HepG2 (cell line): ENCODE data around the gene B9D2. TPM values are rescaled to one million over a fixed set of nuclear protein-coding genes. Genes with fewer than 3 reads are reported as not detected.
A peak's percentile ranks its signal among the peaks of the same experiment; 100 is the strongest.

Source experiments
- BCL6 ChIP-seq: IDR thresholded peaks from 2 replicates; pipeline ENCODE4 v1.6.1; 2016; ENCODE audit warnings: missing genetic modification reagents, missing compliant biosample characterization
- DNMT1 ChIP-seq: sonication (generic); formaldehyde crosslinking; IDR thresholded peaks from 2 replicates; pipeline ENCODE4 v1.5.1; 2020; ENCODE audit warnings: mild to moderate bottlenecking, missing genetic modification reagents
- ETV5 ChIP-seq: IDR thresholded peaks from 2 replicates; pipeline ENCODE4 v1.6.1; 2018; ENCODE audit warnings: missing biosample characterization, missing genetic modification reagents, inconsistent platforms, borderline replicate concordance
- IRF1 ChIP-seq: sonication (generic); formaldehyde crosslinking; IDR thresholded peaks from 2 replicates; pipeline ENCODE4 v1.4.0; 2020; ENCODE audit warnings: low read depth, mild to moderate bottlenecking, missing genetic modification reagents
- MZF1 ChIP-seq: sonication (generic); formaldehyde crosslinking; IDR thresholded peaks from 2 replicates; pipeline ENCODE4 v1.8.1; 2023; ENCODE audit warnings: mild to moderate bottlenecking, missing genetic modification reagents, borderline replicate concordance
- NPAS2 ChIP-seq: sonication (generic); formaldehyde crosslinking; IDR thresholded peaks from 2 replicates; pipeline ENCODE4 v1.8.0; 2022; ENCODE audit warnings: mild to moderate bottlenecking, missing genetic modification reagents, borderline replicate concordance
- REST ChIP-seq, 2 experiments: IDR thresholded peaks; 2 replicates each; pipeline ENCODE4 v1.6.1; 2011 to 2012; ENCODE audit warnings: low read length in 2 of 2, borderline replicate concordance in 1 of 2, low read depth in 1 of 2, mild to moderate bottlenecking in 1 of 2, moderate library complexity in 1 of 2
- SP5 ChIP-seq: IDR thresholded peaks from 2 replicates; pipeline ENCODE4 v1.6.1; 2016; ENCODE audit warnings: low read depth, borderline replicate concordance
- SSRP1 ChIP-seq: IDR thresholded peaks from 2 replicates; pipeline ENCODE4 v1.6.1; 2016; ENCODE audit warnings: control low read depth
- TAF15 ChIP-seq: fragments of 200-400 bp; formaldehyde crosslinking; IDR thresholded peaks from one replicate; pipeline ENCODE4 v1.6.1; 2018; ENCODE audit warnings: mild to moderate bottlenecking, low read depth, low read length; ENCODE audit not compliant: poor library complexity, severe bottlenecking
- TCF12 ChIP-seq, 2 experiments: fragments of 450-650 bp in 1 of 2; sonication (generic) in 1 of 2; formaldehyde crosslinking in 1 of 2; IDR thresholded peaks; 2 replicates each; pipeline versions ENCODE4 v1.6.1 to v1.8.0; 2017 to 2022; ENCODE audit warnings: antibody characterized with exemption in 1 of 2, mild to moderate bottlenecking in 1 of 2, missing genetic modification reagents in 1 of 2, moderate library complexity in 1 of 2
- TCF7 ChIP-seq: sonication (generic); IDR thresholded peaks from 2 replicates; pipeline ENCODE4 v1.6.1; 2016; ENCODE audit warnings: antibody characterized with exemption, low read depth
- ZBTB4 ChIP-seq: sonication (generic); formaldehyde crosslinking; IDR thresholded peaks from 2 replicates; pipeline ENCODE4 v1.4.0; 2020; ENCODE audit warnings: missing genetic modification reagents, mild to moderate bottlenecking, borderline replicate concordance
- ZNF12 ChIP-seq: sonication (generic); formaldehyde crosslinking; IDR thresholded peaks from 2 replicates; pipeline ENCODE4 v1.5.0; 2020; ENCODE audit warnings: missing genetic modification reagents
- ZNF253 ChIP-seq: sonication (generic); formaldehyde crosslinking; IDR thresholded peaks from 2 replicates; pipeline ENCODE4 v1.8.0; 2022; ENCODE audit warnings: mild to moderate bottlenecking, missing genetic modification reagents, borderline replicate concordance
- ZNF33B ChIP-seq: sonication (generic); formaldehyde crosslinking; IDR thresholded peaks from 2 replicates; pipeline ENCODE4 v1.5.1; 2020; ENCODE audit warnings: mild to moderate bottlenecking, missing genetic modification reagents
- ZNF589 ChIP-seq: sonication (generic); formaldehyde crosslinking; conservative IDR thresholded peaks from 2 replicates; pipeline ENCODE4 v1.8.0; 2022; ENCODE audit warnings: mild to moderate bottlenecking, moderate library complexity, missing genetic modification reagents
- ZNF766 ChIP-seq: sonication (generic); formaldehyde crosslinking; IDR thresholded peaks from 2 replicates; pipeline ENCODE4 v1.5.0; 2020; ENCODE audit warnings: missing genetic modification reagents, borderline replicate concordance
- ZNF776 ChIP-seq: sonication (generic); formaldehyde crosslinking; IDR thresholded peaks from 2 replicates; pipeline ENCODE4 v1.4.0; 2020; ENCODE audit warnings: mild to moderate bottlenecking, missing genetic modification reagents
- polyA plus RNA-seq, 8 experiments: library from polyadenylated mRNA; depleted of rRNA in 3 of 8; stranded (reverse) in 7 of 8; unstranded in 1 of 8; fragments of >200 nt; fragmentation: Illumina TruSeq in 4 of 8; extraction: Trizol in 4 of 8; gene quantifications; 2 replicates each; pipeline versions ENCODE4 v1.2.1 to v1.2.3, GENCODE V29; 2011 to 2016; ENCODE audit warnings: low read depth in 4 of 8, missing spikeins in 1 of 8, mixed read lengths in 1 of 8; ENCODE audit not compliant: insufficient read depth in 1 of 8
- total RNA-seq, 5 experiments: library from RNA; depleted of rRNA; stranded (reverse); fragments of >200 nt; fragmentation: Illumina TruSeq; extraction: Trizol; gene quantifications; 2 replicates each; pipeline ENCODE4 v1.2.3, GENCODE V29; 2016; ENCODE audit warnings: low read depth in 1 of 5

The B9D2 gene
- total and polyA plus RNA-seq, 2 of the 13 experiments (the other 11 are each of a cell fraction or from before 2014, with no cell fraction given) = 3.1 to 4.4 TPM

- TF ChIP-seq REST (IDR thresholded peaks at IDR 0.05; ENCODE audit: borderline replicate concordance in 1 of 2, low read depth in 1 of 2, low read length in 2 of 2) (no peak), IRF1 (no peak), ZBTB4 (no peak), ZNF589 (CRISPR knock-in tag) (no peak), MZF1 (CRISPR knock-in tag) (no peak), TCF7 (no peak), ZNF253 (no peak), TCF12 (IDR thresholded peaks at IDR 0.05) (no peak), TCF12 (CRISPR knock-in tag; IDR thresholded peaks at IDR 0.05) (no peak), NPAS2 (CRISPR knock-in tag) (no peak), ZNF33B (CRISPR knock-in tag) (peak; percentile 25; the same call in 1 of the 2 replicates), ZNF766 (CRISPR knock-in tag) (no peak), DNMT1 (CRISPR knock-in tag) (no peak), ZNF12 (CRISPR knock-in tag) (no peak), ZNF776 (no peak), BCL6 (CRISPR knock-in tag) (0 out of 2 replicates have a peak, but pooled peaks have one; percentile 27), SSRP1 (no peak), SP5 (CRISPR knock-in tag) (peak; percentile 57; the same call in 1 of the 2 replicates), TAF15 (peak; percentile 50), ETV5 (CRISPR knock-in tag) (no peak; the same call in 1 of the 2 replicates)
Observed at GRCh38 chr19:41363753-41364523, at the start of gene B9D2 (continued).
